ENCODE measurements around the gene LMAN1L. TPM values are rescaled to one million over a fixed set of nuclear protein-coding genes. Genes with fewer than 3 reads are reported as not detected.

LMAN1L gene
- total RNA-seq, 1 experiment from 2014 or later, result not detected

DNA sequence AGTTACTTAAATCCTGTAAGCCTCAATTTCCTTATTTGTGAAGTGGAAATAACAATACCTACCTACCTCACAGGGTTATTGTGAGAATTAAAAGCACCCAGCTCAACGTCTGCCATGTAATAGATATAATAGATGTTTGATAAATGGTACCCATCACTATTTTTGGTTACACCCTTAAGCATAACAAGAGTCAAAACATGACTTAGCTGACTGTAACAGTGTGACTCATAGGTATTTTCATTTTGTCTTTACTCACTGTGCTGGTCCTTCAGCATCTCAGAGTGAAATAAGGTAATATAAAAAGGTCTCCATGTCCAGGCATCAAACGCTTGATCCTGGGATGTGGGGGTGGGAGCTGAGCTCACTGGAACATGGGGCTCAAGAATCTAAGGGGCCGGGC, 16.9 kb downstream of the LMAN1L start:
- no peak for ATAC-seq
- Mint-ChIP-seq H3K27me3 (ENCODE audit: low read depth) (peaks cover 44% of the 10 kb centered on the region), H3K9me3 (no peaks in the 10 kb centered on the region), H3K36me3 (no peaks in the 10 kb centered on the region), H3K4me3 (no peak overlapping the region), H3K4me1 (peaks cover 7% of the 10 kb centered on the region), H3K27ac (no peak overlapping the region)
- CTCF ChIA-PET, result interaction anchor here (1.4 to 5.2 kb wide), 2 partner anchors 42 to 121 kb away, joined by 4 to 26 read pairs; no protein-coding TSS in a partner anchor
- no peak for DNase-seq (ENCODE audit: low spot score)
- POLR2A ChIA-PET, result no interaction called here
- TF ChIP-seq SOX15 (CRISPR knock-in tag; IDR thresholded peaks at IDR 0.05), result no peak
- TF ChIP-seq NR1H2 (CRISPR knock-in tag; IDR thresholded peaks at IDR 0.05), result no peak
- TF ChIP-seq MYBL2 (CRISPR knock-in tag; IDR thresholded peaks at IDR 0.05), result no peak
- TF ChIP-seq ZNF416 (CRISPR knock-in tag; IDR thresholded peaks at IDR 0.05), result no peak
- TF ChIP-seq MLX (CRISPR knock-in tag; IDR thresholded peaks at IDR 0.05), result no peak
- TF ChIP-seq IRF2 (CRISPR knock-in tag; IDR thresholded peaks at IDR 0.05; ENCODE audit: borderline replicate concordance, low read depth), result no peak
- TF ChIP-seq AFF4 (CRISPR knock-in tag; IDR thresholded peaks at IDR 0.05; ENCODE audit: borderline replicate concordance), result no peak
- TF ChIP-seq ATF1 (CRISPR knock-in tag; IDR thresholded peaks at IDR 0.05), result no peak
- TF ChIP-seq ZNF263 (CRISPR knock-in tag; IDR thresholded peaks at IDR 0.05; ENCODE audit: low read depth), result no peak
- TF ChIP-seq PRDM15 (CRISPR knock-in tag; IDR thresholded peaks at IDR 0.05), result no peak
- no peak for TF ChIP-seq NR2C2 (CRISPR knock-in tag; IDR thresholded peaks at IDR 0.05)
- no peak for TF ChIP-seq CREB1 (CRISPR knock-in tag; IDR thresholded peaks at IDR 0.05)
- no peak for TF ChIP-seq SMAD4 (CRISPR knock-in tag; IDR thresholded peaks at IDR 0.05)
- TF ChIP-seq PREB (CRISPR knock-in tag; IDR thresholded peaks at IDR 0.05; ENCODE audit: borderline replicate concordance), result no peak
- TF ChIP-seq FOXP1 (CRISPR knock-in tag; IDR thresholded peaks at IDR 0.05; ENCODE audit: borderline replicate concordance), result no peak
- no peak for TF ChIP-seq ATF6 (CRISPR knock-in tag; IDR thresholded peaks at IDR 0.05)
- no peak for TF ChIP-seq TEAD1 (CRISPR knock-in tag; IDR thresholded peaks at IDR 0.05)
- TF ChIP-seq ZNF219 (CRISPR knock-in tag; IDR thresholded peaks at IDR 0.05; ENCODE audit: borderline replicate concordance), result no peak
- TF ChIP-seq ZNF317 (CRISPR knock-in tag; IDR thresholded peaks at IDR 0.05; ENCODE audit: borderline replicate concordance, low read depth), result no peak
- TF ChIP-seq, protein P1, sequence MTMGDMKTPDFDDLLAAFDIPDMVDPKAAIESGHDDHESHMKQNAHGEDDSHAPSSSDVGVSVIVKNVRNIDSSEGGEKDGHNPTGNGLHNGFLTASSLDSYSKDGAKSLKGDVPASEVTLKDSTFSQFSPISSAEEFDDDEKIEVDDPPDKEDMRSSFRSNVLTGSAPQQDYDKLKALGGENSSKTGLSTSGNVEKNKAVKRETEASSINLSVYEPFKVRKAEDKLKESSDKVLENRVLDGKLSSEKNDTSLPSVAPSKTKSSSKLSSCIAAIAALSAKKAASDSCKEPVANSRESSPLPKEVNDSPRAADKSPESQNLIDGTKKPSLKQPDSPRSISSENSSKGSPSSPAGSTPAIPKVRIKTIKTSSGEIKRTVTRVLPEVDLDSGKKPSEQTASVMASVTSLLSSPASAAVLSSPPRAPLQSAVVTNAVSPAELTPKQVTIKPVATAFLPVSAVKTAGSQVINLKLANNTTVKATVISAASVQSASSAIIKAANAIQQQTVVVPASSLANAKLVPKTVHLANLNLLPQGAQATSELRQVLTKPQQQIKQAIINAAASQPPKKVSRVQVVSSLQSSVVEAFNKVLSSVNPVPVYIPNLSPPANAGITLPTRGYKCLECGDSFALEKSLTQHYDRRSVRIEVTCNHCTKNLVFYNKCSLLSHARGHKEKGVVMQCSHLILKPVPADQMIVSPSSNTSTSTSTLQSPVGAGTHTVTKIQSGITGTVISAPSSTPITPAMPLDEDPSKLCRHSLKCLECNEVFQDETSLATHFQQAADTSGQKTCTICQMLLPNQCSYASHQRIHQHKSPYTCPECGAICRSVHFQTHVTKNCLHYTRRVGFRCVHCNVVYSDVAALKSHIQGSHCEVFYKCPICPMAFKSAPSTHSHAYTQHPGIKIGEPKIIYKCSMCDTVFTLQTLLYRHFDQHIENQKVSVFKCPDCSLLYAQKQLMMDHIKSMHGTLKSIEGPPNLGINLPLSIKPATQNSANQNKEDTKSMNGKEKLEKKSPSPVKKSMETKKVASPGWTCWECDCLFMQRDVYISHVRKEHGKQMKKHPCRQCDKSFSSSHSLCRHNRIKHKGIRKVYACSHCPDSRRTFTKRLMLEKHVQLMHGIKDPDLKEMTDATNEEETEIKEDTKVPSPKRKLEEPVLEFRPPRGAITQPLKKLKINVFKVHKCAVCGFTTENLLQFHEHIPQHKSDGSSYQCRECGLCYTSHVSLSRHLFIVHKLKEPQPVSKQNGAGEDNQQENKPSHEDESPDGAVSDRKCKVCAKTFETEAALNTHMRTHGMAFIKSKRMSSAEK (CRISPR knock-in tag; IDR thresholded peaks at IDR 0.05; ENCODE audit: borderline replicate concordance), result no peak
